GM21447 (cell line): Measurements from ENCODE around the gene CGB8.
"Not testable (repeated sequence)": the region's sequence is repeated elsewhere in the genome, so short reads cannot be mapped to it uniquely, and the experiment has no call there.

Experiments
- ATAC-seq: cut with Tn5 transposase; IDR thresholded peaks from one replicate; pipeline ENCODE4 v1.9.1; 2021; ENCODE audit not compliant: unreplicated experiment

CGB8 gene

GRCh38 chr19:49065905-49066512, 17.1 kb upstream of the CGB8 start:
- ATAC-seq = no peak

- ATAC-seq = no peak
These were observed 16.1 kb upstream of the CGB8 start, which contains the start of gene NTF4 for GRCh38 chr19:49064768-49065611. NTF4 (minus strand) TSS chr19:49064818; CDS start chr19:49061997, 2,821 bp downstream.

GRCh38 chr19:49064029-49064629, 15.2 kb upstream of the CGB8 start:
- ATAC-seq = no peak

- ATAC-seq = no peak
These were observed 12.5 kb upstream of the CGB8 start for GRCh38 chr19:49061445-49061844.

GRCh38 chr19:49061000-49061399, 12.1 kb upstream of the CGB8 start:
- ATAC-seq = no peak

GRCh38 chr19:49059053-49059452, 10.1 kb upstream of the CGB8 start:
- ATAC-seq = no peak

GRCh38 chr19:49058562-49058961, 9.7 kb upstream of the CGB8 start:
- ATAC-seq = no peak

GRCh38 chr19:49057636-49058234, 8.8 kb upstream of the CGB8 start, which contains the start of gene CGB7:
CGB7 (minus strand) TSS chr19:49057749; CDS start chr19:49055375, 2,374 bp downstream.
- no peak for ATAC-seq

GRCh38 chr19:49056902-49057596, 8.1 kb upstream of the CGB8 start:
- ATAC-seq = not testable (repeated sequence)

GRCh38 chr19:49056101-49056901, 7.4 kb upstream of the CGB8 start:
- ATAC-seq = no peak

GRCh38 chr19:49050376-49051033, 1.6 kb upstream of the CGB8 start:
- not testable (repeated sequence) for ATAC-seq

- ATAC-seq = not testable (repeated sequence)
These were observed 923 bp upstream of the CGB8 start for GRCh38 chr19:49049834-49050233.

- not testable (repeated sequence) for ATAC-seq
These were observed 5.4 kb downstream of the CGB8 start, which contains the start of gene CGB5 for GRCh38 chr19:49043548-49043947. CGB5 (plus strand) TSS chr19:49043848; CDS start chr19:49044210, 362 bp downstream.

GRCh38 chr19:49042666-49043065, 6.2 kb downstream of the CGB8 start:
- ATAC-seq = not testable (repeated sequence)

GRCh38 chr19:49042177-49042576, 6.7 kb downstream of the CGB8 start:
- no peak for ATAC-seq

GRCh38 chr19:49039736-49040135, 9.2 kb downstream of the CGB8 start:
- ATAC-seq = not testable (repeated sequence)

GRCh38 chr19:49038557-49039276, 10.2 kb downstream of the CGB8 start:
- not testable (repeated sequence) for ATAC-seq

- ATAC-seq = not testable (repeated sequence)
These were observed 10.8 kb downstream of the CGB8 start for GRCh38 chr19:49038111-49038510.

- not testable (repeated sequence) for ATAC-seq
These were observed 12.1 kb downstream of the CGB8 start, which contains the start of gene CGB1 for GRCh38 chr19:49036815-49037214. CGB1 (minus strand) TSS chr19:49036895; CDS start chr19:49036711, 184 bp downstream.
